GM12891 (cell line): ENCODE results near the gene TRNP1.

ENCODE experiments used
- PAX5 ChIP-seq: IDR thresholded peaks from 2 replicates; pipeline ENCODE4 v1.6.1; 2011; ENCODE audit warnings: low read length, moderate library complexity, mild to moderate bottlenecking; ENCODE audit not compliant: insufficient read depth, severe bottlenecking
- POLR2A ChIP-seq: IDR thresholded peaks from 2 replicates; pipeline ENCODE4 v1.6.1; 2011; ENCODE audit warnings: low read depth, low read length, control low read depth
- POLR2AphosphoS5 ChIP-seq: IDR thresholded peaks from 2 replicates; pipeline ENCODE4 v1.6.1; 2011; ENCODE audit warnings: low read depth, low read length, control low read depth
- POU2F2 ChIP-seq: IDR thresholded peaks from 2 replicates; pipeline ENCODE4 v1.6.1; 2011; ENCODE audit warnings: low read depth, mild to moderate bottlenecking, control low read depth, low read length, moderate library complexity
- SPI1 ChIP-seq: IDR thresholded peaks from 2 replicates; pipeline ENCODE4 v1.6.1; 2011; ENCODE audit warnings: low read depth, low read length, control low read depth
- TAF1 ChIP-seq: IDR thresholded peaks from 2 replicates; pipeline ENCODE4 v1.6.1; 2011; ENCODE audit warnings: low read depth, low read length, control low read depth

DNA sequence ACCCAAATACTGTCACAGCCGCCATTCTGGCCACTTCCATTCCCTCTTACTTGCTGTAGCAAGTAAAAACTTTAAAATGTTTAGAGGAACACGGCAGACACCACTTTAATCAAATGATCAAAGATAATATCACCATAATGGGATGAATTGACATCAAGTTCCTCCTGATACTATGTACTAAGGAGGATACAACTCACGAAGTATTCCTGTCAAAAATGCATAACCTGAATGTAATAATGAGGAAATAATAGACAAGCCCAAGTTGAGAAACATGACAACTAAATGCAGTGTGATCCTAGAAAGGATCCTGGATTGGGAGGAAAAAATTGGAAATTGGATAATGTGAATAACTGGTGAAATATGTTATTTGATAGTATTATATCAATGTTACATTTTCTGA is 37.2 kb upstream of the TRNP1 start:
- TF ChIP-seq POLR2A, result no peak
- TF ChIP-seq TAF1, result no peak
- TF ChIP-seq POLR2AphosphoS5, result no peak
- no peak for TF ChIP-seq SPI1
- TF ChIP-seq POU2F2, result no peak
- no peak for TF ChIP-seq PAX5
